Measurements from ENCODE around the gene NRCAM.

Gene NRCAM

DNA sequence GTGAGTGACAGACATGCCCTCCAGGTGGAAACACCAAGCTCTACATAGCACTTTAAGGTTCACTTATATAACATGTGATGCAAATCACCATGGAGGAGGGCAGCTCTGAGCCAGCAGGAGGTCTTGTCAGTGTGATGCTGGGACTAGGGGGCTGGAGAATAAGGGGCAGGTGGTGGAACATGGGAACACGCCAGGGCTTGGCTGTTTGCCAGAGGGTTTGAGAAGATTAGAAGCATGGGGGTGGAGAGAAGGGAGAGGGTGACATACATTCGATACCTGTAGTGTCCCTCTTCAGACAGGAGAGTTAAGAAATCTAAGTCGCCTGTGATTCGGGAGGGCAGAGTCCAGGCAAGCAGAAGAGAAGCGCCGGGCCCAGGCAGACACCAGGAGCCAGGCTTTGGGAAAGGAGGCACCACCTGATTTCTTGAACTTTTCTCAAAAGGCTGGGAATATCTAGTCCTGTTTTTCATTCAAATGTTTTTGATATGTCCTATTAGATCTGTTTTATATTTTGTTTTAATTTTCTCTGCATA lies 309.1 kb downstream of the NRCAM start:
- no peak for DNase-seq (ENCODE audit: low read depth)
- H3K4me3 ChIP-seq (ENCODE audit: low read length) = no peak overlapping the region
- TF ChIP-seq, protein P1, sequence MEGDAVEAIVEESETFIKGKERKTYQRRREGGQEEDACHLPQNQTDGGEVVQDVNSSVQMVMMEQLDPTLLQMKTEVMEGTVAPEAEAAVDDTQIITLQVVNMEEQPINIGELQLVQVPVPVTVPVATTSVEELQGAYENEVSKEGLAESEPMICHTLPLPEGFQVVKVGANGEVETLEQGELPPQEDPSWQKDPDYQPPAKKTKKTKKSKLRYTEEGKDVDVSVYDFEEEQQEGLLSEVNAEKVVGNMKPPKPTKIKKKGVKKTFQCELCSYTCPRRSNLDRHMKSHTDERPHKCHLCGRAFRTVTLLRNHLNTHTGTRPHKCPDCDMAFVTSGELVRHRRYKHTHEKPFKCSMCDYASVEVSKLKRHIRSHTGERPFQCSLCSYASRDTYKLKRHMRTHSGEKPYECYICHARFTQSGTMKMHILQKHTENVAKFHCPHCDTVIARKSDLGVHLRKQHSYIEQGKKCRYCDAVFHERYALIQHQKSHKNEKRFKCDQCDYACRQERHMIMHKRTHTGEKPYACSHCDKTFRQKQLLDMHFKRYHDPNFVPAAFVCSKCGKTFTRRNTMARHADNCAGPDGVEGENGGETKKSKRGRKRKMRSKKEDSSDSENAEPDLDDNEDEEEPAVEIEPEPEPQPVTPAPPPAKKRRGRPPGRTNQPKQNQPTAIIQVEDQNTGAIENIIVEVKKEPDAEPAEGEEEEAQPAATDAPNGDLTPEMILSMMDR (IDR thresholded peaks at IDR 0.05; ENCODE audit: insufficient read depth, low read depth, low read length, missing control alignments) = no peak

DNA sequence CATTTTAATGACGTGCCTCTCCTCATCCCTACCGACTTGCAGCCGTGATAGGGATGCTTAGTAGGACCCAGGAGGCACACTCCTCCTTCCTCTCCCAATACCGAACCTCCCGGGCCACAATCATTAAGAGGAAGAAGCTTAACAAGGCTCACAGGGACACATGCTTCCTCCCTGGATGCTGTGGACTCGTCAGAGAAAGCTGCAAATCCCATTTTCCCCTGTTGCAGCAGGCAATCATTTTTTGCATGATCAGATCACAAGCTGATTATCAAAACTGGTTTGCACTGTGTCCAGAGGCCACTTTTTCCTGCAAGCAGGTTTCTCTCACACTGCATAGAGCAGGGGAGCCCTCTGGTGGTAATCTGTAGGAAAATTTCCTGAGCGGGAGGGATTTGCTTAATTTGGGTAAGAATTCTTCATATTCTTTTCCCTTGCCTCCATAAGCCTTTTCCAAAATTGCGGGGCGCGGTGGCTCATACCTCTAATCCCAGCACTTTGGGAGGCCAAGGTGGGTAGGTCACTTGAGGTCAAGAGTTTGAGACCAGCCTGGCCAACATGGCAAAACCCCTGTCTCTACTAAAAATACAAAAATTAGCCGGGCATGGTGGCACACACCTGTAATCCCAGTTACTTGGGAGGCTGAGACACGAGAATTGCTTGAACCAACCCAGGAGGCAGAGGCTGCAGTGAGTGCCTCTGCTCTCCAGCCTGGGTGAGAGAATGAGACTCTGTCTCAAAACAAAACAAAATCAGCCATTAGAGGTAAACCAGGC lies 310.0 kb downstream of the NRCAM start:
- DNase-seq (ENCODE audit: low read depth) = peak; percentile 80
- TF ChIP-seq, protein P1 (IDR thresholded peaks at IDR 0.05; ENCODE audit: insufficient read depth, low read depth, low read length, missing control alignments) = peak; percentile 98

DNA sequence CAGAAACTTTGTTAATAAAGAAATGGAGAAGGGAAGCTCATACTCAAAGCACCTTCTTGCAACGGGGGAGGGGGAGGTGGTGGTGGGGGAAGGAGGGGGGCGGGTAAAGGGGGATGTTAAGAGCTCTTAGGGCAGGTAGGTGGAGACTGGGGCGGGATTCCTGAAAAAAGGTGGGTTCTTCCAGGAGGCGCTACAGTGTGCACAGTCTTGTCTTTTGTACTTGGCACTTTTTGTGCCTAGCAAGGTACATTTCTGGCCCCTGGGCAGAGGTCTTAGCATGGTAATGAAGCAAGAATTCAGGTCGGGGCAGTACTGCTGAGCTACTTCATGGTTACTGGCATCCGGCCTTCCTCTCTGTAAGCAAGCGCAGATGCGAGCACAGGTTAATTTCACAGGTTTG lies 310.8 kb downstream of the NRCAM start:
- no peak for DNase-seq (ENCODE audit: low read depth)
- TF ChIP-seq, protein P1 (IDR thresholded peaks at IDR 0.05; ENCODE audit: insufficient read depth, low read depth, low read length, missing control alignments) = no peak
- no peak overlapping the region for H3K4me3 ChIP-seq (ENCODE audit: low read length)

More for the DNA sequence above, 310.0 kb downstream of the NRCAM start:
- H3K4me3 ChIP-seq (ENCODE audit: low read length) = no peak overlapping the region

DNA sequence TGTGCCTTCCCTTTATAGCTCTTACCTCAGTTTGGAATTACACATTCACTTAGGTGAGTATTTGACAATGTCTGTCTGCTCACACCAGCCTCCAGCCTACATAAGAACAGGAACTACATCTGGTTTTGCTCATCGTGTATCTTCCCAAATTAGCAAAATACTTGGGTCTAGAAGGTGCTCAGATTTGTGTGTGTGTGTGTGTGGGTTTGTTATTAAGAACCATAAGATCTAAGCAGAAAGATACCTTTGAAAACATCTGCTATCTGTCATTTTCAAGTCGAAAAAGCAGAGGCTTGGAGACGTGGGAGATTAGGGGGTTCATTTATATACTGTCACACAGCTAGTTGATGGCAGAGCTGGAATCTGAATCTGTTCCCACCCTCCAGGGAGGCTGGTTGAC lies 311.3 kb downstream of the NRCAM start:
- no peak for DNase-seq (ENCODE audit: low read depth)
- no peak overlapping the region for H3K4me3 ChIP-seq (ENCODE audit: low read length)
- TF ChIP-seq, protein P1 (IDR thresholded peaks at IDR 0.05; ENCODE audit: insufficient read depth, low read depth, low read length, missing control alignments) = no peak

DNA sequence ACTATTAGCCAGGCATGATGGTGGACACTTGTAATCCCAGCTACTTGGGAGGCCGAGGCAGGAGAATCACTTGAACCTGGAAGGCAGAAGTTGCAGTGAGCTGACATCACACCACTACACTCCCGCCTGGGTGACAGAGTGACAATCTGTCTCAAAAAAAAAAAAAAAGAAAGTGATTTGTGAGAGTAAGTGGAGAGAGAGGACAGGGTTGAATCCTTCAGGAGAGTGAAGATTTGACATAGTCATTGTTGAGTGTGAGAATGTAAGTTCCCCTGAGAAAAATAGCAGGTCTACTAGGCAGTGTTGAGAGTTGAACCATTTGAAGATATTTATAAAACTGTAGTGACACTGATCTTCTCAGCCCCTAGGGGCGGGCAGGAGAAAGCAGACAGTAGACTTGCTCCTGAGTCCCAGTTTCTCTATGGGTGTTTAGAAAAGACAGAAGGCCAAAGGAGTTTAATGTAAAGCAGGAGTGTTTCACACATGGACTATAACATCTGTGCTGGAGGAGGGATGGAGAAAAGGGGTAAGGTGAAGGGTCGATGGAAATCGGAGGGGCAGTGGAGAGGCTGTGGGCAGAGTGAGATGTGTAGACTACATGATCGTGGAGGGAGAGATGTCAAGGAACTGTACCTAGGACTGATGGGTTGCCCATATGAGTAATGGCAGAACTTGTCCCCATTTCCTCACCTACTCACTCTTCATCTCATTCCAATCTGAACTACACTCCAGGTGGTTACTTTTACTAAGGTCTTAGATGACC lies 312.4 kb downstream of the NRCAM start:
- no peak for DNase-seq (ENCODE audit: low read depth)
- H3K4me3 ChIP-seq (ENCODE audit: low read length) = no peak overlapping the region
- TF ChIP-seq, protein P1 (IDR thresholded peaks at IDR 0.05; ENCODE audit: insufficient read depth, low read depth, low read length, missing control alignments) = no peak

GRCh38 chr7:108142675-108143259 lies 313.5 kb downstream of the NRCAM start:
- no peak for DNase-seq (ENCODE audit: low read depth)
- TF ChIP-seq, protein P1 (IDR thresholded peaks at IDR 0.05; ENCODE audit: insufficient read depth, low read depth, low read length, missing control alignments) = no peak
- H3K4me3 ChIP-seq (ENCODE audit: low read length) = no peak overlapping the region
